ENCODE results near the gene PPIL1.

GRCh38 chr6:36907781-36908180, 33.2 kb upstream of the PPIL1 start:
- TF ChIP-seq, protein P1, sequence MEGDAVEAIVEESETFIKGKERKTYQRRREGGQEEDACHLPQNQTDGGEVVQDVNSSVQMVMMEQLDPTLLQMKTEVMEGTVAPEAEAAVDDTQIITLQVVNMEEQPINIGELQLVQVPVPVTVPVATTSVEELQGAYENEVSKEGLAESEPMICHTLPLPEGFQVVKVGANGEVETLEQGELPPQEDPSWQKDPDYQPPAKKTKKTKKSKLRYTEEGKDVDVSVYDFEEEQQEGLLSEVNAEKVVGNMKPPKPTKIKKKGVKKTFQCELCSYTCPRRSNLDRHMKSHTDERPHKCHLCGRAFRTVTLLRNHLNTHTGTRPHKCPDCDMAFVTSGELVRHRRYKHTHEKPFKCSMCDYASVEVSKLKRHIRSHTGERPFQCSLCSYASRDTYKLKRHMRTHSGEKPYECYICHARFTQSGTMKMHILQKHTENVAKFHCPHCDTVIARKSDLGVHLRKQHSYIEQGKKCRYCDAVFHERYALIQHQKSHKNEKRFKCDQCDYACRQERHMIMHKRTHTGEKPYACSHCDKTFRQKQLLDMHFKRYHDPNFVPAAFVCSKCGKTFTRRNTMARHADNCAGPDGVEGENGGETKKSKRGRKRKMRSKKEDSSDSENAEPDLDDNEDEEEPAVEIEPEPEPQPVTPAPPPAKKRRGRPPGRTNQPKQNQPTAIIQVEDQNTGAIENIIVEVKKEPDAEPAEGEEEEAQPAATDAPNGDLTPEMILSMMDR (IDR thresholded peaks at IDR 0.05), result no peak
- TF ChIP-seq POLR2A (IDR thresholded peaks at IDR 0.05), result no peak

All from lower leg skin (tissue), 3 donors.